Mesendoderm (in vitro differentiated cells): ENCODE data around the gene FXYD5.

Experiments used
- DNase-seq: peaks from one replicate; pipeline ENCODE4 v3.0.0; 2013
- H2AK5ac ChIP-seq: 2 replicates; pipeline ENCODE4 v1.6.1; 2013; ENCODE audit warnings: low read length, inconsistent platforms
- H2BK120ac ChIP-seq: 2 replicates; pipeline ENCODE4 v1.6.1; 2013; ENCODE audit warnings: low read depth, mild to moderate bottlenecking, low read length, moderate library complexity, mixed read lengths
- H2BK15ac ChIP-seq: replicated peaks from 2 replicates; pipeline ENCODE4 v1.6.1; 2013; ENCODE audit warnings: low read depth, mild to moderate bottlenecking, moderate library complexity
- H2BK5ac ChIP-seq: 2 replicates; pipeline ENCODE4 v1.6.1; 2013; ENCODE audit warnings: low read length, inconsistent platforms
- H3K18ac ChIP-seq: 2 replicates; pipeline ENCODE4 v1.6.1; 2013; ENCODE audit warnings: mild to moderate bottlenecking, low read length, mixed read lengths
- H3K23ac ChIP-seq: one replicate; pipeline ENCODE4 v1.6.1; 2013; ENCODE audit warnings: low read length
- H3K27ac ChIP-seq: 2 replicates; pipeline ENCODE4 v1.5.1; 2013; ENCODE audit warnings: low read depth, mild to moderate bottlenecking, inconsistent platforms, low read length, moderate library complexity
- H3K27me3 ChIP-seq: 2 replicates; pipeline ENCODE4 v1.6.1; 2013; ENCODE audit warnings: low read length, control low read depth, mild to moderate bottlenecking, inconsistent platforms; ENCODE audit not compliant: insufficient read depth, poor library complexity
- H3K36me3 ChIP-seq: 2 replicates; pipeline ENCODE4 v1.6.1; 2013; ENCODE audit warnings: low read length, inconsistent platforms; ENCODE audit not compliant: control insufficient read depth, insufficient read depth
- H3K4ac ChIP-seq: one replicate; pipeline ENCODE4 v1.6.1; 2013; ENCODE audit warnings: low read depth, mild to moderate bottlenecking, low read length, moderate library complexity
- H3K4me1 ChIP-seq: 2 replicates; pipeline ENCODE4 v1.6.1; 2013; ENCODE audit warnings: low read depth, low read length, inconsistent platforms; ENCODE audit not compliant: control insufficient read depth
- H3K4me2 ChIP-seq: 2 replicates; pipeline ENCODE4 v1.6.1; 2013; ENCODE audit warnings: low read length
- H3K4me3 ChIP-seq: 2 replicates; pipeline ENCODE4 v1.5.1; 2013; ENCODE audit warnings: mild to moderate bottlenecking, low read length
- H3K56ac ChIP-seq: one replicate; pipeline ENCODE4 v1.6.1; 2013; ENCODE audit warnings: low read length
- H3K79me1 ChIP-seq: 2 replicates; pipeline ENCODE4 v1.6.1; 2013; ENCODE audit warnings: low read length, inconsistent platforms
- H3K79me2 ChIP-seq: 2 replicates; pipeline ENCODE4 v1.6.1; 2013; ENCODE audit warnings: mild to moderate bottlenecking, low read length; ENCODE audit not compliant: control insufficient read depth, insufficient read depth
- H3K9ac ChIP-seq: 2 replicates; pipeline ENCODE4 v1.6.1; 2013; ENCODE audit warnings: low read length, inconsistent platforms
- H4K5ac ChIP-seq: one replicate; pipeline ENCODE4 v1.6.1; 2013; ENCODE audit warnings: low read length
- H4K8ac ChIP-seq: one replicate; pipeline ENCODE4 v1.6.1; 2013; ENCODE audit warnings: low read depth, mild to moderate bottlenecking, control low read depth, low read length, moderate library complexity
- WGBS: extraction: QIAGEN DNeasy Blood & Tissue Kit; methylation state at CpG from one replicate; pipeline ENCODE4 v1.1.7; 2013; ENCODE audit warnings: low lambda C conversion rate, missing lambda C conversion rate; ENCODE audit not compliant: insufficient coverage; ENCODE audit errors: extremely low coverage; 5-methylcytosine and 5-hydroxymethylcytosine counted together

FXYD5 gene

GRCh38 chr19:35165200-35166058, 10.9 kb downstream of the FXYD5 start:
- H3K4ac ChIP-seq = no peak overlapping the region
- no peaks in the 10 kb centered on the region for H3K79me2 ChIP-seq
- no peak overlapping the region for H2BK15ac ChIP-seq
- H3K36me3 ChIP-seq = peaks cover 9% of the 10 kb centered on the region
- H3K79me1 ChIP-seq = no peaks in the 10 kb centered on the region
- H3K4me1 ChIP-seq = no peaks in the 10 kb centered on the region
- no peak overlapping the region for H3K4me3 ChIP-seq
- no peak overlapping the region for H3K4me2 ChIP-seq
- H3K56ac ChIP-seq = no peak overlapping the region
- no peak overlapping the region for H4K8ac ChIP-seq
- no peaks in the 10 kb centered on the region for H3K27me3 ChIP-seq
- no CpG with 5 or more reads among the region's 5 CpGs for WGBS
- DNase-seq = no peak
- H3K9ac ChIP-seq = no peak overlapping the region
- no peak overlapping the region for H2BK120ac ChIP-seq
- no peak overlapping the region for H3K23ac ChIP-seq
- H3K27ac ChIP-seq = no peak overlapping the region
- H3K18ac ChIP-seq = no peak overlapping the region
- H2BK5ac ChIP-seq = no peak overlapping the region
- no peak overlapping the region for H4K5ac ChIP-seq
- no peak overlapping the region for H2AK5ac ChIP-seq

GRCh38 chr19:35166100-35167063, 11.8 kb downstream of the FXYD5 start:
- no peak overlapping the region for H3K23ac ChIP-seq
- H4K5ac ChIP-seq = no peak overlapping the region
- H3K9ac ChIP-seq = no peak overlapping the region
- no peaks in the 10 kb centered on the region for H3K79me1 ChIP-seq
- WGBS = no CpG with 5 or more reads among the region's 7 CpGs
- H3K27ac ChIP-seq = no peak overlapping the region
- no peak overlapping the region for H4K8ac ChIP-seq
- H3K4me2 ChIP-seq = no peak overlapping the region
- no peak overlapping the region for H2AK5ac ChIP-seq
- H3K79me2 ChIP-seq = no peaks in the 10 kb centered on the region
- no peak overlapping the region for H3K4me3 ChIP-seq
- peaks cover 8% of the 10 kb centered on the region for H3K36me3 ChIP-seq
- H2BK15ac ChIP-seq = no peak overlapping the region
- H3K56ac ChIP-seq = no peak overlapping the region
- no peak overlapping the region for H3K4ac ChIP-seq
- no peaks in the 10 kb centered on the region for H3K27me3 ChIP-seq
- no peak for DNase-seq
- no peak overlapping the region for H2BK5ac ChIP-seq
- H3K18ac ChIP-seq = no peak overlapping the region
- no peaks in the 10 kb centered on the region for H3K4me1 ChIP-seq
- no peak overlapping the region for H2BK120ac ChIP-seq

- no peak overlapping the region for H2AK5ac ChIP-seq
- H3K4me2 ChIP-seq = no peak overlapping the region
- no peak overlapping the region for H3K4ac ChIP-seq
- H3K4me3 ChIP-seq = no peak overlapping the region
- no peak overlapping the region for H4K8ac ChIP-seq
- H3K27me3 ChIP-seq = no peaks in the 10 kb centered on the region
- no CpG with 5 or more reads among the region's 5 CpGs for WGBS
- no peak overlapping the region for H2BK120ac ChIP-seq
- H3K79me1 ChIP-seq = no peaks in the 10 kb centered on the region
- H3K18ac ChIP-seq = no peak overlapping the region
- H3K36me3 ChIP-seq = peaks cover 8% of the 10 kb centered on the region
- no peak overlapping the region for H3K56ac ChIP-seq
- no peak for DNase-seq
- H2BK5ac ChIP-seq = no peak overlapping the region
- no peak overlapping the region for H3K23ac ChIP-seq
- H4K5ac ChIP-seq = no peak overlapping the region
- no peak overlapping the region for H3K9ac ChIP-seq
- no peaks in the 10 kb centered on the region for H3K79me2 ChIP-seq
- no peak overlapping the region for H3K27ac ChIP-seq
- no peak overlapping the region for H2BK15ac ChIP-seq
- H3K4me1 ChIP-seq = no peaks in the 10 kb centered on the region
These were observed 12.9 kb downstream of the FXYD5 start for GRCh38 chr19:35167251-35168119.

- Histone ChIP-seq H3K18ac (no peak overlapping the region), H2BK120ac (no peak overlapping the region), H3K27ac (no peak overlapping the region), H3K4me3 (no peak overlapping the region), H2BK15ac (no peak overlapping the region), H4K8ac (no peak overlapping the region), H3K27me3 (no peaks in the 10 kb centered on the region), H3K4me2 (no peak overlapping the region), H3K36me3 (peaks cover 8% of the 10 kb centered on the region), H2AK5ac (no peak overlapping the region), H2BK5ac (no peak overlapping the region), H3K4me1 (no peaks in the 10 kb centered on the region), H3K79me1 (no peaks in the 10 kb centered on the region), H3K9ac (no peak overlapping the region), H3K4ac (no peak overlapping the region), H3K23ac (no peak overlapping the region), H3K79me2 (no peaks in the 10 kb centered on the region), H3K56ac (no peak overlapping the region), H4K5ac (no peak overlapping the region)
- DNase-seq = no peak
- no CpG with 5 or more reads among the region's 3 CpGs for WGBS
These were observed 13.7 kb downstream of the FXYD5 start for GRCh38 chr19:35168196-35168595.

- Histone ChIP-seq H3K18ac (no peak overlapping the region), H4K5ac (no peak overlapping the region), H3K4me2 (no peak overlapping the region), H3K27ac (no peak overlapping the region), H3K79me2 (no peaks in the 10 kb centered on the region), H2BK5ac (no peak overlapping the region), H3K79me1 (no peaks in the 10 kb centered on the region), H3K4me1 (no peaks in the 10 kb centered on the region), H4K8ac (no peak overlapping the region), H3K23ac (no peak overlapping the region), H3K36me3 (peaks cover 4% of the 10 kb centered on the region), H2BK120ac (no peak overlapping the region), H3K4ac (no peak overlapping the region), H3K27me3 (no peaks in the 10 kb centered on the region), H2AK5ac (no peak overlapping the region), H3K9ac (no peak overlapping the region), H3K4me3 (no peak overlapping the region), H2BK15ac (no peak overlapping the region), H3K56ac (no peak overlapping the region)
- no peak for DNase-seq
- WGBS = no CpG with 5 or more reads among the region's 18 CpGs
These were observed 14.9 kb downstream of the FXYD5 start for GRCh38 chr19:35169221-35169995.
